Activated B cell treated with CpG ODN at 0.5 μM for 24 hours (primary cell): Measurements from ENCODE around the gene LRRC73. TPM values are rescaled to one million over a fixed set of nuclear protein-coding genes. Genes with fewer than 3 reads are reported as not detected.

ENCODE experiments used
- ATAC-seq: fragments of 200-7000 bp; cut with Tn5 transposase; one replicate; pipeline ENCODE4 v1.10.0; 2021; ENCODE audit warnings: low read depth, mild to moderate bottlenecking, moderate library complexity
- CTCF ChIA-PET: fragments of 350-600 bp; sonication (Branson Sonifier 250); formaldehyde crosslinking; loops from one replicate; lab custom pipeline; 2021; ENCODE audit warnings: antibody characterized with exemption; lab: Charles Lee
- POLR2A ChIA-PET: fragments of 350-600 bp; sonication (Branson Sonifier 250); formaldehyde crosslinking; loops from one replicate; lab custom pipeline; 2021; ENCODE audit warnings: antibody characterized with exemption; lab: Charles Lee
- DNase-seq: peaks from one replicate; pipeline ENCODE4 v3.0.0; 2022
- H3K27ac Mint-ChIP-seq: one replicate; pipeline ENCODE4 v1.8.0; 2020; ENCODE audit warnings: mixed read lengths
- H3K27me3 Mint-ChIP-seq: one replicate; pipeline ENCODE4 v1.8.0; 2021; ENCODE audit warnings: mixed read lengths
- H3K36me3 Mint-ChIP-seq: one replicate; pipeline ENCODE4 v1.8.0; 2021; ENCODE audit warnings: low read depth, mixed read lengths
- H3K4me1 Mint-ChIP-seq: one replicate; pipeline ENCODE4 v1.8.0; 2021; ENCODE audit warnings: mixed read lengths
- H3K4me3 Mint-ChIP-seq: one replicate; pipeline ENCODE4 v1.8.0; 2020; ENCODE audit warnings: mild to moderate bottlenecking, mixed read lengths
- H3K9me3 Mint-ChIP-seq: one replicate; pipeline ENCODE4 v1.8.0; 2020; ENCODE audit warnings: mixed read lengths
- intact Hi-C: fragments of 100-400 bp; cut with micrococcal nuclease; formaldehyde crosslinking; loops from one replicate; pipeline ENCODE4 v1.15.1; 2024
- total RNA-seq: library from RNA; stranded (reverse); gene quantifications from 2 replicates; pipeline ENCODE4 v1.2.3, GENCODE V29; 2022
- TF ChIP-seq, protein P1 (sequence below): fragments of 200-600 bp; IDR thresholded peaks from one replicate; pipeline ENCODE4 v1.8.0; 2022; ENCODE audit warnings: antibody characterized with exemption, mild to moderate bottlenecking

Gene LRRC73
- total RNA-seq, 1 donor from 2014 or later = 0.31 TPM

DNA sequence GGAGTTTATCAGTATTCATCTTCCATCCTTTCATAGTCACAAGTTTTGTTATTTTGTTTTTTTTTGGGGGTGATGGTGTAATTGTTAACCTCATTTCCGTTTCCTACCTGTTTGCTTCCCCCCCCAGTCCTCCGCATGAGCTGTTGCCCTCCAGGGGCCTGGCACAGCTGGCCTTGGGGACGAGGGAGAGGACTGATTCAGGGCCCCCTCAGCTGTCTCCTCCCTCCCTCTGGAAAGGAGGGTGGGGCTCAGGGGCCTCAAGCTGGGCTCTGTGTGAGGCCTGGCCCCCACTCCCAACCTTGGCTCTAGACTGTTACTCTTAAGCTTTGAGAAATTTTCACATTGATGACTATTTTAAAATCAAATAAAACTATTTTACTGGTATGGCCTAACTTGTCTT is 4.0 kb downstream of the LRRC73 start:
- intact Hi-C loops = loop anchor here (1.0 to 5.0 kb wide), 8 partner anchors 29 to 573 kb away; partner anchors contain the start of genes CRIP3, DLK2, DNPH1 and TJAP1
- Mint-ChIP-seq H3K4me3 (no peak overlapping the region), H3K27ac (no peak overlapping the region), H3K4me1 (peaks cover 19% of the 10 kb centered on the region), H3K27me3 (peaks cover 9% of the 10 kb centered on the region), H3K9me3 (no peaks in the 10 kb centered on the region), H3K36me3 (peaks cover 51% of the 10 kb centered on the region)
- no peak for DNase-seq
- ChIA-PET POLR2A (interaction anchor here (1.0 to 3.2 kb wide), 5 partner anchors 11 to 759 kb away, joined by 3 to 15 read pairs (median 3); partner anchors contain the start of genes CUL7, POLR1C, TJAP1 and YIPF3), CTCF (interaction anchor here (0.7 to 3.6 kb wide), 22 partner anchors 10 to 363 kb away, joined by 3 to 33 read pairs (median 4); partner anchors contain the start of genes ABCC10, CRIP3, DLK2 and DNPH1)
- TF ChIP-seq, protein P1, sequence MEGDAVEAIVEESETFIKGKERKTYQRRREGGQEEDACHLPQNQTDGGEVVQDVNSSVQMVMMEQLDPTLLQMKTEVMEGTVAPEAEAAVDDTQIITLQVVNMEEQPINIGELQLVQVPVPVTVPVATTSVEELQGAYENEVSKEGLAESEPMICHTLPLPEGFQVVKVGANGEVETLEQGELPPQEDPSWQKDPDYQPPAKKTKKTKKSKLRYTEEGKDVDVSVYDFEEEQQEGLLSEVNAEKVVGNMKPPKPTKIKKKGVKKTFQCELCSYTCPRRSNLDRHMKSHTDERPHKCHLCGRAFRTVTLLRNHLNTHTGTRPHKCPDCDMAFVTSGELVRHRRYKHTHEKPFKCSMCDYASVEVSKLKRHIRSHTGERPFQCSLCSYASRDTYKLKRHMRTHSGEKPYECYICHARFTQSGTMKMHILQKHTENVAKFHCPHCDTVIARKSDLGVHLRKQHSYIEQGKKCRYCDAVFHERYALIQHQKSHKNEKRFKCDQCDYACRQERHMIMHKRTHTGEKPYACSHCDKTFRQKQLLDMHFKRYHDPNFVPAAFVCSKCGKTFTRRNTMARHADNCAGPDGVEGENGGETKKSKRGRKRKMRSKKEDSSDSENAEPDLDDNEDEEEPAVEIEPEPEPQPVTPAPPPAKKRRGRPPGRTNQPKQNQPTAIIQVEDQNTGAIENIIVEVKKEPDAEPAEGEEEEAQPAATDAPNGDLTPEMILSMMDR = no peak
- ATAC-seq = no peak

DNA sequence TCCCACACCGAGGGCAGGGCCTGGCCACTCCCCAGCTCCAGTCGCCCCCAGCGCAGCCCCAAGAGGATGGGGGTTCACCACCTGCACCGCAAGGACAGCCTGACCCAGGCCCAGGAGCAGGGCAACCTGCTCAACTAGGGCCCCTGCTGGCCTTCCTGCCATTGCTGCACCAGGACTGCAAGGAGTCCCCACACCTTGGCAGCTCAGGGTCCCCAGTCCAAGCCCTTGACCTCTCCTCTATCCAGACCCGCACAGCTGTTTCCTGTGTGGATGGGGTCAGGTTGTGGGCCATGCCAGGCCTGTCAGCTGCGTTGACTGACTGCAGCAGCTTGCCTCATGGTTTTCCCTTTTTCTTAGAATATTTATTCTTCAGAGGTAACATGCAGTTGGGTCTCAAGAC is 4.4 kb downstream of the LRRC73 start:
- Mint-ChIP-seq H3K4me1 (peaks cover 19% of the 10 kb centered on the region), H3K27ac (no peak overlapping the region), H3K4me3 (no peak overlapping the region), H3K36me3 (peaks cover 51% of the 10 kb centered on the region), H3K27me3 (peaks cover 9% of the 10 kb centered on the region), H3K9me3 (no peaks in the 10 kb centered on the region)
- TF ChIP-seq, protein P1 = no peak
- intact Hi-C loops = loop anchor here (1.0 to 5.0 kb wide), 8 partner anchors 29 to 573 kb away; partner anchors contain the start of genes CRIP3, DLK2, DNPH1 and TJAP1
- ChIA-PET CTCF (interaction anchor here (0.7 to 3.6 kb wide), 19 partner anchors 9 to 362 kb away, joined by 3 to 33 read pairs (median 4); partner anchors contain the start of genes ABCC10, CRIP3, DLK2 and DNPH1), POLR2A (interaction anchor here (1.0 to 3.2 kb wide), 4 partner anchors 11 to 759 kb away, joined by 3 to 15 read pairs (median 4); partner anchors contain the start of genes CUL7, POLR1C and YIPF3)
- ATAC-seq (no peak), DNase-seq (no peak)

DNA sequence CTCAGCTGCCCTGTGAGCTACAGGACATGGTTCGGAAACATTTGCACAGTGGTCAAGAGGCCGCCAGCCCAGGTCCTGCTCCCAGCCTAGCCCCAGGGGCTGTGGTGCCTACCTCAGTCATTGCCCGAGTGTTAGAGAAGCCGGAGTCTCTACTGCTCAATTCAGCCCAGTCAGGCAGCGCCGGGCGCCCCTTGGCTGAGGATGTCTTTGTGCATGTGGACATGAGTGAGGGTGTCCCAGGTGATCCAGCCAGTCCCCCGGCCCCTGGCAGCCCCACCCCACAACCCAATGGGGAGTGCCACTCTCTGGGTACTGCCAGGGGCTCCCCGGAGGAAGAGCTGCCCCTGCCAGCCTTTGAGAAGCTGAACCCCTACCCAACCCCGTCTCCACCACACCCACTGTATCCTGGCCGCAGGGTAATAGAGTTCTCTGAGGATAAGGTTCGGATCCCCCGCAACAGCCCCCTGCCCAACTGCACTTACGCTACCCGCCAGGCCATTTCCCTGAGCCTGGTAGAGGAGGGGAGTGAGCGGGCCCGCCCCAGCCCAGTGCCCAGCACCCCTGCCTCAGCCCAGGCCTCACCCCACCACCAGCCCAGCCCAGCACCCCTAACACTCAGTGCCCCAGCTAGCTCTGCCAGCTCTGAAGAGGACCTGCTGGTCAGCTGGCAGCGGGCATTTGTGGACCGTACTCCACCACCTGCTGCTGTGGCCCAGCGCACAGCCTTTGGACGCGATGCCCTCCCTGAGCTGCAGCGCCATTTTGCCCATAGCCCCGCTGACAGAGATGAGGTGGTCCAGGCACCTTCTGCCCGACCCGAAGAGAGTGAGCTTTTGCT is 5.2 kb downstream of the LRRC73 start:
- CTCF ChIA-PET = interaction anchor here (1.1 to 3.6 kb wide), 8 partner anchors 11 to 167 kb away, joined by 3 to 33 read pairs (median 4); partner anchors contain the start of genes DLK2, POLR1C, TJAP1 and YIPF3
- Mint-ChIP-seq H3K27ac (no peak overlapping the region), H3K9me3 (no peaks in the 10 kb centered on the region), H3K4me3 (no peak overlapping the region), H3K4me1 (peaks cover 17% of the 10 kb centered on the region), H3K36me3 (peaks cover 58% of the 10 kb centered on the region), H3K27me3 (peaks cover 9% of the 10 kb centered on the region)
- DNase-seq (no peak), ATAC-seq (no peak)
- TF ChIP-seq, protein P1 = no peak
- intact Hi-C loops = loop anchor here (5.0 kb wide), 1 partner anchor 138 kb away; the partner anchor contains the start of gene ZNF318
- POLR2A ChIA-PET = interaction anchor here (1.1 to 3.2 kb wide), 2 partner anchors 12 to 451 kb away, joined by 3 to 15 read pairs; partner anchors contain the start of genes CUL7, POLR1C and YIPF3

DNA sequence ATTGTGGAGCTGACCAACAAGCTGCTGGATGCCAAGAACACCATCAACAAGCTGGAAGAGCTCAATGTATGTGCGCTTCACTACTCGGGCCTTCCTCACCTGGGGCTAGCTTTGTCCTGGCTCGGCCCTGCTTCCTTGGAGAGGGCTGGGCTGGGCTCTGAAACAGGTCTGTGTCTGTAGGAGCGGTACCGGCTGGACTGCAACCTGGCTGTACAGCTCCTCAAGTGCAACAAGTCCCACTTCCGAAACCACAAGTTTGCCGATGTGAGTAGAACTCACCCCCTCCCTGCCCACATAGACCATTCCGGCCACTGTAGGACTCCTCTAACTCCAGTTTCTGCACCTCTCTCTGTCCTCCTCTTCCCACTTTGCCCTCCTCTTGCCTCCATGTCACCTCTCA is 6.7 kb downstream of the LRRC73 start:
- TF ChIP-seq, protein P1 = no peak
- POLR2A ChIA-PET = interaction anchor here (0.7 kb wide), 1 partner anchor 139 kb away, joined by 3 read pairs; no protein-coding TSS in a partner anchor
- H3K36me3 Mint-ChIP-seq = peaks cover 74% of the 10 kb centered on the region
- peaks cover under 1% of the 10 kb centered on the region for H3K27me3 Mint-ChIP-seq
- no peak overlapping the region for H3K27ac Mint-ChIP-seq
- H3K4me3 Mint-ChIP-seq = no peak overlapping the region
- peaks cover 8% of the 10 kb centered on the region for H3K4me1 Mint-ChIP-seq
- DNase-seq (no peak), ATAC-seq (no peak)
- intact Hi-C loops = no loop called here
- no peaks in the 10 kb centered on the region for H3K9me3 Mint-ChIP-seq
- CTCF ChIA-PET = interaction anchor here (0.9 to 1.5 kb wide), 2 partner anchors 14 to 26 kb away, joined by 3 to 5 read pairs; partner anchors contain the start of gene TJAP1
